DND-41 (cell line): ENCODE results near the gene SERPINE2.

Source experiments
- CTCF ChIP-seq: IDR thresholded peaks from 2 replicates; pipeline ENCODE4 v1.5.1; 2012; ENCODE audit warnings: borderline replicate concordance, low read length, moderate library complexity, mild to moderate bottlenecking; ENCODE audit not compliant: poor library complexity, severe bottlenecking; ENCODE audit errors: extremely low read depth
- EZH2 ChIP-seq: IDR thresholded peaks from 3 replicates; pipeline ENCODE4 v1.6.1; 2012; ENCODE audit warnings: borderline replicate concordance, low read depth, mild to moderate bottlenecking, moderate library complexity, low read length, inconsistent platforms; ENCODE audit not compliant: severe bottlenecking

- TF ChIP-seq CTCF, result no peak
- TF ChIP-seq EZH2, result no peak
Observed at GRCh38 chr2:224059178-224059577, 20.1 kb upstream of the SERPINE2 start.
